Measurements from ENCODE around the gene DNAJC13. TPM values are rescaled to one million over a fixed set of nuclear protein-coding genes. Genes with fewer than 3 reads are reported as not detected.

Gene DNAJC13
- total RNA-seq, 4 donors from 2014 or later, result 43.1 to 52.4 (median 48.8) TPM

- intact Hi-C loops (cut with DNase I), result loop anchor here (5.0 kb wide), 1 partner anchor 37 kb away; no protein-coding TSS in a partner anchor
- no peak for TF ChIP-seq EP300 (IDR thresholded peaks at IDR 0.05)
- no peak for TF ChIP-seq CTCF (IDR thresholded peaks at IDR 0.05)
- TF ChIP-seq POLR2AphosphoS5 (IDR thresholded peaks at IDR 0.05), result no peak
- no peak for TF ChIP-seq POLR2A (IDR thresholded peaks at IDR 0.05; ENCODE audit: low read depth)
- 90% methylated on average over 1 of the region's 1 CpG for WGBS
These were observed 2.5 kb upstream of the DNAJC13 start for GRCh38 chr3:132414841-132415240.

GRCh38 chr3:132416161-132416560 lies 1.1 kb upstream of the DNAJC13 start:
- no peak overlapping the region for H3K4me3 ChIP-seq
- intact Hi-C loops (cut with DNase I), result loop anchor here (5.0 kb wide), 1 partner anchor 36 kb away; no protein-coding TSS in a partner anchor
- H3K27me3 ChIP-seq, result no peaks in the 10 kb centered on the region
- H3K9me3 ChIP-seq, result no peaks in the 10 kb centered on the region
- peaks cover 18 to 31% (median 29%) of the 10 kb centered on the region in 4 donors for H3K4me1 ChIP-seq
- TF ChIP-seq EP300 (IDR thresholded peaks at IDR 0.05) (no peak), POLR2AphosphoS5 (IDR thresholded peaks at IDR 0.05) (no peak), POLR2A (IDR thresholded peaks at IDR 0.05; ENCODE audit: low read depth) (no peak), CTCF (IDR thresholded peaks at IDR 0.05) (no peak)
- WGBS, result 88% methylated on average over 4 of the region's 4 CpGs
- no peak for DNase-seq (ENCODE audit: extremely low spot score)
- H3K27ac ChIP-seq (replicated peaks in 1 of 4), result peak overlapping the region in 2 of 4 donors; percentile 90 to 91
- peaks cover 0 to 7% (median 0%) of the 10 kb centered on the region in 4 donors for H3K36me3 ChIP-seq

More at GRCh38 chr3:132414841-132415240, 2.5 kb upstream of the DNAJC13 start:
- H3K9me3 ChIP-seq, result no peaks in the 10 kb centered on the region
- no peaks in the 10 kb centered on the region for H3K36me3 ChIP-seq
- H3K27me3 ChIP-seq, result no peaks in the 10 kb centered on the region
- no peak overlapping the region for H3K4me3 ChIP-seq
- no peak for DNase-seq (ENCODE audit: extremely low spot score)
- peaks cover 18 to 24% (median 24%) of the 10 kb centered on the region in 4 donors for H3K4me1 ChIP-seq
- no peak overlapping the region for H3K27ac ChIP-seq (replicated peaks in 1 of 4)

GRCh38 chr3:132417695-132418411 lies 551 bp downstream of the DNAJC13 start:
- under 1% methylated on average over 18 of the region's 28 CpGs for WGBS
- Histone ChIP-seq H3K4me3 (peak overlapping the region; percentile 82 to 100 (median 96)), H3K27ac (replicated peaks in 1 of 4) (peak overlapping the region; percentile 90 to 93 (median 91)), H3K27me3 (no peaks in the 10 kb centered on the region), H3K4me1 (peaks cover 18 to 46% (median 29%) of the 10 kb centered on the region in 4 donors), H3K36me3 (peaks cover 0 to 10% (median 4%) of the 10 kb centered on the region in 4 donors), H3K9me3 (no peaks in the 10 kb centered on the region)
- intact Hi-C loops (cut with DNase I), result loop anchor here (5.0 kb wide), 1 partner anchor 34 kb away; no protein-coding TSS in a partner anchor
- TF ChIP-seq POLR2A (IDR thresholded peaks at IDR 0.05; ENCODE audit: low read depth) (no peak), CTCF (IDR thresholded peaks at IDR 0.05) (no peak), POLR2AphosphoS5 (IDR thresholded peaks at IDR 0.05) (no peak), EP300 (IDR thresholded peaks at IDR 0.05) (no peak)
- DNase-seq (ENCODE audit: extremely low spot score), result no peak

GRCh38 chr3:132418916-132419315 lies 1.6 kb downstream of the DNAJC13 start:
- Histone ChIP-seq H3K4me3 (peak overlapping the region; percentile 82 to 100 (median 96)), H3K27ac (replicated peaks in 1 of 4) (no peak overlapping the region), H3K9me3 (no peaks in the 10 kb centered on the region), H3K36me3 (peaks cover 0 to 10% (median 4%) of the 10 kb centered on the region in 4 donors), H3K27me3 (no peaks in the 10 kb centered on the region), H3K4me1 (peaks cover 18 to 52% (median 29%) of the 10 kb centered on the region in 4 donors)
- no peak for DNase-seq (ENCODE audit: extremely low spot score)
- intact Hi-C loops (cut with DNase I), result loop anchor here (5.0 kb wide), 1 partner anchor 33 kb away; no protein-coding TSS in a partner anchor
- TF ChIP-seq POLR2A (IDR thresholded peaks at IDR 0.05; ENCODE audit: low read depth), result no peak
- TF ChIP-seq POLR2AphosphoS5 (IDR thresholded peaks at IDR 0.05), result no peak
- no peak for TF ChIP-seq EP300 (IDR thresholded peaks at IDR 0.05)
- no peak for TF ChIP-seq CTCF (IDR thresholded peaks at IDR 0.05)
- WGBS, result 16% methylated on average over 4 of the region's 4 CpGs

All from esophagus muscularis mucosa (tissue), 4 donors.